Stimulated activated effector memory CD8-positive, alpha-beta T cell treated with anti-CD3 and anti-CD28 coated beads, Interleukin-12 subunit alpha, Interleukin-12 subunit beta, amount 100 ng/mL, for 72 hours (primary cell): ENCODE measurements around the gene UGCG.

Source experiments
- ATAC-seq: fragments of 150-1000 bp; cut with Tn5 transposase; 2 replicates; pipeline ENCODE4 v1.10.0; 2021
- DNase-seq, 2 donors: peaks; one replicate each; pipeline ENCODE4 v3.0.0; 2021 to 2022; ENCODE audit warnings: low spot score in 2 of 2
- H3K27ac Mint-ChIP-seq: one replicate; pipeline ENCODE4 v1.8.0; 2022; ENCODE audit warnings: mild to moderate bottlenecking, mixed read lengths
- H3K36me3 Mint-ChIP-seq: one replicate; pipeline ENCODE4 v1.8.0; 2022; ENCODE audit warnings: mild to moderate bottlenecking, mixed read lengths
- H3K4me1 Mint-ChIP-seq: one replicate; pipeline ENCODE4 v1.8.0; 2022; ENCODE audit warnings: mixed read lengths
- H3K4me3 Mint-ChIP-seq: one replicate; pipeline ENCODE4 v1.8.0; 2022; ENCODE audit warnings: mild to moderate bottlenecking, mixed read lengths
- H3K9me3 Mint-ChIP-seq: one replicate; pipeline ENCODE4 v1.8.0; 2022; ENCODE audit warnings: mixed read lengths

The UGCG gene

DNA sequence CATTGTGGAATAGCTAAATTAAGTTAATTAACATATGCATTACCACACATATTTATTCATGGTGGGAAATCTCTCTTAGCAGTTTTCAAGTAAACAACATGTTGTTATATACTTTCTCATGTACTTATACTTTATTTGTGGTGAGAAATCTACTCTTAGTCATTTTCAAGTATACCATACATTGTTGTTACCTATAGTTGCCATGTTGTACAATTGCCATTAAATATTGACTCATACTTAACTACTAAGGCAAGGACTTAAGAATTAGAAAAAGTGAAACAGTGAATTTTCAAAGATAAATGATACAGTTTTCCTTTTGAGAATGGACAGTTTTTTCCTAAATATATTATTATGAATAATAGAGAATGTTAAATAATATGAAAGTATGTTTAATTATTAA lies 27.7 kb downstream of the UGCG start:
- Mint-ChIP-seq H3K27ac (no peak overlapping the region), H3K4me1 (peaks cover 9% of the 10 kb centered on the region)

DNA sequence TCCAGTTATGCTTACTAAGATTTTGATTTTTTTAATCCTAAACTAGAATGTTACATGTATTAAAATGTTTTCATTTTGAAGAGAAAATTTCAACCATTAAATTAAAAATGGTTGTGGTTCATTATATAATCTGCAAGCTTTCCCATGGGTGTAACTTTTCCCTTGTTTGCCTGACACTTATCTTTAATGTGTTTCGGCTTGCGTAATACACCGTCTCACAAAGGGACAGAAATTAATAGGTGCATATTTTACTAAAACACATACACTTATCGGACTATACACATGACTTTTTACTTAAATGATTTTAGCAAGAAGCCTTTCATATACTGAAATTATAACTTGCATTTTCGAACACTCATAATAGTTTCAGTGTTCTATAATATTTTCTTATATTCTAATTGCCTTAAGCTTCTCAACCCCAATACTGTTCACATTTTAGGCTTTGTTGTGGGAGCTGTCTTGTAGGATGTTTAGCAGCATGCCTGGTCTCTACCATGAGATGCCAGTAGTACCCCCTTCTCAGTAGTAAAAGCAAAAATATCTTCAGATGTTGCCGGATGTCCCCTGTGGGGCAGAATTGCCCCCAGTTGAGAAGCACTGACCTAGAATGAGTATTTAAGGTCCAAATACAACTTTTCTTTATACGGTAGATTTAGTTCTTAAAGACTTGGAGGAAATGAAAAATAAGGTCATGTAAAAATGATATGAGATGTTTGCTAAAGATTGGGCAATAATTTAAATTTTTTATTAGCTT lies 28.6 kb downstream of the UGCG start:
- Mint-ChIP-seq H3K4me3 (no peak overlapping the region), H3K36me3 (peaks cover 79% of the 10 kb centered on the region), H3K4me1 (peaks cover 9% of the 10 kb centered on the region), H3K27ac (no peak overlapping the region), H3K9me3 (no peaks in the 10 kb centered on the region)
- ATAC-seq (no peak), DNase-seq (no peak)

More for the DNA sequence above, 27.7 kb downstream of the UGCG start:
- peaks cover 79% of the 10 kb centered on the region for H3K36me3 Mint-ChIP-seq
- no peak overlapping the region for H3K4me3 Mint-ChIP-seq
- no peak for ATAC-seq
- DNase-seq = no peak
- H3K9me3 Mint-ChIP-seq = no peaks in the 10 kb centered on the region

DNA sequence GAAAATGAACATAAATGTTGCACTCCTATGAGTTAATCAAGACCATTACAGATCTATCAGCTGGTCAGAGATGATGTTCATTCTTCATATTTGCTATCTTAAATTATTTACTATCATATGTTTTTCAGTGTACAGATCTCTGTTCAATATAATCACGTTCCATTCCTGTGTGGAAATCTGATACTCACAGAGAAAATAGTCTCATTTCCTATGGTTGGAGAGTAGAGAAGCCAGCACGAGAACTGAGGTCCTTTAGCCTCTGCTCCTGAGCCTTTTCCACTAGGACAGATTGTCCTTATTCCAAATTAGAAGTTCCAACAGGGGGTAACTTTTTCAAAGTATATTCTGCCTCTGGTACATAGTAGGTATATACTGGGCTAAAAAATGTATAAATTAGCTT lies 29.2 kb downstream of the UGCG start:
- H3K9me3 Mint-ChIP-seq = no peaks in the 10 kb centered on the region
- peaks cover 79% of the 10 kb centered on the region for H3K36me3 Mint-ChIP-seq
- ATAC-seq = no peak
- H3K4me1 Mint-ChIP-seq = peaks cover 9% of the 10 kb centered on the region
- H3K4me3 Mint-ChIP-seq = no peak overlapping the region
- no peak for DNase-seq
- no peak overlapping the region for H3K27ac Mint-ChIP-seq

DNA sequence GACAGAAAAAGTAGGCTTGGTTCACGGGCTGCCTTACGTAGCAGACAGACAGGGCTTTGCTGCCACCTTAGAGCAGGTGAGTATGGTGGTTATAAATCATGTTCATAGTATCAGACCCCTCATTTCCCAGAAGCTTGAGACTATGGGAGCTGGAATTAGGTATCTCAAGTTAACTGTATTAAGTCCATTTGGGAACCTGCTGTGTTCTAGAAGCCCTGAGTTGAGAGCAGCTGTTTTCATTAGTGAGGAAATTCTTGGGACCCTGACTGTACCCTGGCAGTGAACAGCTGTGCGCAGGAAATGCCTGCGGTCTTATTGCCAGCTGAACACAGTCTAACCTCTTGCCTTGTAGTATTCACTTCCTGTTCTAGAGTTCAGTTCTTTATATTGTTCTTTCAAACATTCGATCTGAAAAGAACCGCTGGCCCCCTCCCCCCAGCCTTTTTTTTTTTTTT lies 29.8 kb downstream of the UGCG start:
- Mint-ChIP-seq H3K36me3 (peaks cover 80% of the 10 kb centered on the region), H3K9me3 (no peaks in the 10 kb centered on the region), H3K4me1 (peaks cover 9% of the 10 kb centered on the region), H3K4me3 (peak overlapping the region; percentile 54), H3K27ac (peak overlapping the region; percentile 40)
- peak; percentile 100 for ATAC-seq
- DNase-seq = peak; percentile 22 to 59

DNA sequence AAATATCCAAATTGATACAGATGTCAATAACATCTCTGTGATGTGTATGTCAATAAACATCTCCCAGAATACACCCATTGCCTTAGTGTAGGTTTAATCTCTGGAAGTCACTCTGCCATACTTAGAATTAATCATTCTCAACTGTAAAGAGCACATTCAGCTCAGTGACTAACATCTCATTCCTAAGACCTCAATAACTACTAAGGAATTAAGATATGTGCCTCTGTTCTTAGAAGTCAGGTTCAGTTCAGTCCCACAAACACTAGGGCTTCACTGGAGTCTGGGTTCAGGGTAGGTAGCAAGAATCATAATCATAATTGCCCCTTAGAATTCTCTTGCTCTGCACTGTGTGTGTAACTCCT lies 31.7 kb downstream of the UGCG start:
- DNase-seq (no peak), ATAC-seq (peak; percentile 23)
- peaks cover 87% of the 10 kb centered on the region for H3K36me3 Mint-ChIP-seq
- peaks cover 9% of the 10 kb centered on the region for H3K4me1 Mint-ChIP-seq
- H3K9me3 Mint-ChIP-seq = no peaks in the 10 kb centered on the region
- no peak overlapping the region for H3K27ac Mint-ChIP-seq
- no peak overlapping the region for H3K4me3 Mint-ChIP-seq

DNA sequence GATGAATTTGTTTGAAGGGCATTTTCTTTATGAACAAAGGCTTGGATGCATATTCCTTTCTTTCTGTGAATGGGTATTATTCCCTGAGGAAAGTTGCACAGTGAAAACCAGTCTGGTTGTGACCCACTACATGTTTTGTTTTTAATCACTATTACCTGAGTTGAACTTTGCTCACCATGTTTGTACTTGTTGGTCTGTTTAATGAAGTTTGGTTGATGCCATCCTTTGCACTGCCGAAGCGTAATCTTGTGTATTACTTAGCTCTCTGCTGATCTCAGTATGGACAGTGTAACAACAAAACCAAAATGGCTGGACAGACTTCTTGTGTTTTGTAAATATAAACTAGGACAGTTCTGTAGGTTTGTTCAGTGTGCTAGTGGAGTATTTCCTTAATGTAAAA lies 38.1 kb downstream of the UGCG start:
- peaks cover 75% of the 10 kb centered on the region for H3K36me3 Mint-ChIP-seq

DNA sequence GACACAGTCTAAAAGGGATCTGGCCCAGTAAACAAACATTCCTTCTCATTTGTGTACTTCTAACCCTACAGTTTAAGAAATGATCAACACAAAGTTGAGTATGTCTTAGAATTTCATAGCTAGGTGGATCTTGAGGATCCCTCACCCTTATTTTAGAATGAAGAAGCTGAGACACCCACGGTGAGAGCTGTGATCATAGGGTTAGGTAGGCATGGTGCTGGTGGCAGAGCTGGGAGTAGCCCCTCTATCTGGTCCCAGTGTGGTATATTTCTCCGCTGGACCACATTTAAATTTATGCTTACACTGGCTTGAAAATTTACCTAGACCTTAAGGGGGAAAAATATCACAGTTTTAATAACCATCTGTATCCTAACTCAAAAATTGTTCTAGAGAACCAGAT lies 39.8 kb downstream of the UGCG start:
- DNase-seq (no peak), ATAC-seq (no peak)
- peaks cover 24% of the 10 kb centered on the region for H3K4me1 Mint-ChIP-seq
- no peaks in the 10 kb centered on the region for H3K9me3 Mint-ChIP-seq
- H3K36me3 Mint-ChIP-seq = peaks cover 59% of the 10 kb centered on the region
- no peak overlapping the region for H3K4me3 Mint-ChIP-seq
- H3K27ac Mint-ChIP-seq = peak overlapping the region; percentile 81

More for the DNA sequence above, 38.1 kb downstream of the UGCG start:
- no peak for DNase-seq
- ATAC-seq = no peak
- H3K4me3 Mint-ChIP-seq = no peak overlapping the region
- H3K27ac Mint-ChIP-seq = no peak overlapping the region
- no peaks in the 10 kb centered on the region for H3K9me3 Mint-ChIP-seq
- H3K4me1 Mint-ChIP-seq = peaks cover 24% of the 10 kb centered on the region

DNA sequence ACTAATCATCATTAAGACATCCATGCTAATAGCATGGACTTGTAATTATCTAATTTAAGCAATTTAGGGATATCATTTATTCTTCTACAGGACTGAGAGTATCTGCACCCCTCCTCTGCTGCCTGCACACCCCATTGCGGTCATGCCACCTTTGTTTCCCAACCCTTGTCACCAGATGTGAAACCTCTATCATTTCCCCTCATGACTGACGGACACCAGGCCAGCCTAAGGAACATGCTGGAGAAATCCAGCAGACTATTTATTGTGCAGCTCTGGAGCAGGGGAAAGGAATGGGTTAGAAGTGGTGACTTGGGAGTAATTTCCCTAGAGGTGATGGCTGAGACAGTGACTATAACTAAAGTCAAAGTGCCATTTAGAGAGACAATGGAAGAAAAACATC lies 40.7 kb downstream of the UGCG start:
- Mint-ChIP-seq H3K36me3 (peaks cover 50% of the 10 kb centered on the region), H3K4me3 (peak overlapping the region; percentile 65), H3K4me1 (peaks cover 24% of the 10 kb centered on the region), H3K9me3 (no peaks in the 10 kb centered on the region), H3K27ac (peak overlapping the region; percentile 92)
- DNase-seq (no peak), ATAC-seq (peak; percentile 9)

DNA sequence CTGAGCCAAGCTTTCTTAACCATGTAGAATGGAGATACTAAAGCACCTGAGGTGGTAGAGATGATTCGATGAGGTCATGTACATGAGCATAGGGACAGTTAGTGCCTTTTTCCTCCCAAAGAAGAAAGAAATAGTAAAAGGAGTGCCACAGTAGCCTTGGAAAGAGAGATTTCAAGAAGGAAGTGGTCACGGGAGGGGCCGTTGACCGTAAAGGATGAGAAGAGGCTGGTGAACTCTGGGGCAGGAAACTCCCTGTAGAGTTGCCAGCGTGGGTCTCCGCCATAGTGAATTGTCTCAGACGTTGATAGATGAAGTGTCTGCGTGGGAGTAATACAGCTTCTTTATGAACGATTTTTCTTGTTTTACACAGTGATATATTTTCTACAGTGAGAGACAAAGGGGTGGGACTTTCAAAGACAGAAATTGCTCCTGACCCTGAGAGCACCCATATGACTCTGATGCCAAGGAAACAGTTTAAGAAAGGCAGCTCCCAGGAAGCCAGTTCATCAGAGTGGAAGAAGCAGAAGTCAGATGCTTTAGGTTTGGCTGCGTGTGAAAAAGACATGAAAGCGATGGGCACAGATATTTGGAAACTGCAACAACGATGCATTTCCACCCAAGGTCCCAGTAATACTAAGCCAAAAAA lies 41.3 kb downstream of the UGCG start:
- peak; percentile 40 to 78 for DNase-seq

DNA sequence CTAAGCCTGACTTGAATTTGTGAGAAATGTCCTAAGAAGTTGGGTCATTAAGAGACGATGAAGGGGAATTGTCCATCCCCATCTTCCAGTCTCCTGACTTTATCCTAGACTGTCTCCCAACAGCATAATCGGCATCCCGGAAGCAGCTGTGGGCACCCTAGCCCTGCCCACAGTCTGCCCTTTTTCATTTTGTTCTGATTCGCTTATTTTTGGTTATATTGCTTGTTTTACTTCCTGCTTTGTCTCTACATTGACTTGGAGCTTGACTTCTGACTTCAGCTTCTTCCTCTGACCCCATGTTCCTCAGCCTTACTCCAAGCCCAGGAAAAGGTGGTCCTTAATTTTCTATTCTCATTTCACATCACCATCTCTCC lies 41.8 kb downstream of the UGCG start:
- H3K4me3 Mint-ChIP-seq = peak overlapping the region; percentile 65
- H3K4me1 Mint-ChIP-seq = peaks cover 24% of the 10 kb centered on the region
- DNase-seq = no peak

More for the DNA sequence above, 41.3 kb downstream of the UGCG start:
- Mint-ChIP-seq H3K9me3 (no peaks in the 10 kb centered on the region), H3K4me3 (peak overlapping the region; percentile 65), H3K4me1 (peaks cover 24% of the 10 kb centered on the region), H3K36me3 (peaks cover 44% of the 10 kb centered on the region), H3K27ac (peak overlapping the region; percentile 92)
- ATAC-seq = peak; percentile 97

DNA sequence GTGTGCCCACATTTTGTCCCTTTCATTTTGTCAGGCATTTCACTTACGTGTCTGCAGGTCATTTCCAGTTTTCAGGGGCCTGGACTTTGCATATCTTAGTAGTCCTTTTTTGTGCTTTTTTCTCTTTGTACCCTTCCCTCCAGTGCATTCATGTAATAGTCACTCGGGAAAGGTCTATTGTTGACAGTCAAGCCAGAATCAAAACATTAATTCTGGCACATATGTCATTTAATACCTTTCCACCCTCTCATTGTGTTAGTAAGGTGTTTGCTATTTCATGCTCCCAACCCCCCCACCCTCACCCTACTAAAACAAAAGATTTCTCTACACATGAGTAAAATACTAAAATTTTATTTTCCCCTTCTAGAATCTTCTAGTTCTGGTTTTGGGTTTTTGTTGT lies 42.7 kb downstream of the UGCG start:
- H3K4me3 Mint-ChIP-seq = peak overlapping the region; percentile 65

More for the DNA sequence above, 41.8 kb downstream of the UGCG start:
- H3K9me3 Mint-ChIP-seq = no peaks in the 10 kb centered on the region
- peak overlapping the region; percentile 92 for H3K27ac Mint-ChIP-seq
- no peak for ATAC-seq
- H3K36me3 Mint-ChIP-seq = peaks cover 38% of the 10 kb centered on the region

DNA sequence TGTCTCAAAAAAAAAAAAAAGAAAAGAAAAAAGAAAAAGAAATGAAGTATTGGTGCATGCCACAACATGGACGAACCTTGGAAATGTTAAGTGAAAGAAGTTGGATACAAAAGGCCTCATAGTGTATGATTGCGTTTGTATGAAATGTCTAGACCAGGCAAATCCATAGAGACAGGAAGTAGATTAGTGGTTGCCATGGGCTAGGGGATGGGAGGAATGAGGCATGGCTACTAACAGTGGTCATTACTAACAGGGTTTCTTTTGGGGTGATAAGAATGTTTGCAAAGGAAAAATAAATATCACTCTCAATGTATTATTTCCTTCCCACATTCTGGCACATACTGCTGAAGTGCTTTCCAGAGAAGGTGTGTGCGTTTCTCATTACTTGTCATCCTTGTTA lies 44.1 kb downstream of the UGCG start:
- no peaks in the 10 kb centered on the region for H3K9me3 Mint-ChIP-seq
- peaks cover 16% of the 10 kb centered on the region for H3K36me3 Mint-ChIP-seq
- no peak for ATAC-seq
- H3K4me1 Mint-ChIP-seq = peaks cover 37% of the 10 kb centered on the region
- H3K27ac Mint-ChIP-seq = no peak overlapping the region
- H3K4me3 Mint-ChIP-seq = no peak overlapping the region
- no peak for DNase-seq

More for the DNA sequence above, 42.7 kb downstream of the UGCG start:
- ATAC-seq (no peak), DNase-seq (no peak)
- peaks cover 25% of the 10 kb centered on the region for H3K4me1 Mint-ChIP-seq
- H3K27ac Mint-ChIP-seq = peak overlapping the region; percentile 92
- no peaks in the 10 kb centered on the region for H3K9me3 Mint-ChIP-seq
- H3K36me3 Mint-ChIP-seq = peaks cover 29% of the 10 kb centered on the region

DNA sequence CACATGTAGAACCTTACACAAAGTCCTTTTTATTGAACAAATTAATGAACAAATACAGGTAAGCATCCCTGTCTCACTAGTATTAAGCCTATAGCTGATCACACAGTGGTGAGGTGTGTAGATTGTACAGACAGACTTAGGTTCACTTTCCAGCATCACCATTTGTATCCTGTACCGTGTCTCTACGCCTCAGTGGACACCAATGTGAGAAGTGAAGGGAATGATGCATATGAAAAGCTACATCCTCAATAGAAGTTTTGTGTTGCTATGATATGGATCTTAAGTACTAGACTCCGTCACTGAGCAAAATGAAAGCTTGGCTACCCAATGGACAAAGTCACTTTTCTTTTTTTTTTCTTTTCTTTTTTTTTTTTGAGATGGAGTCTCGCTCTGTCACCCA lies 46.6 kb downstream of the UGCG start:
- ATAC-seq (no peak), DNase-seq (no peak)
- H3K4me3 Mint-ChIP-seq = no peak overlapping the region
- peaks cover 8% of the 10 kb centered on the region for H3K36me3 Mint-ChIP-seq
- no peaks in the 10 kb centered on the region for H3K9me3 Mint-ChIP-seq
- H3K27ac Mint-ChIP-seq = no peak overlapping the region
- H3K4me1 Mint-ChIP-seq = peaks cover 27% of the 10 kb centered on the region

DNA sequence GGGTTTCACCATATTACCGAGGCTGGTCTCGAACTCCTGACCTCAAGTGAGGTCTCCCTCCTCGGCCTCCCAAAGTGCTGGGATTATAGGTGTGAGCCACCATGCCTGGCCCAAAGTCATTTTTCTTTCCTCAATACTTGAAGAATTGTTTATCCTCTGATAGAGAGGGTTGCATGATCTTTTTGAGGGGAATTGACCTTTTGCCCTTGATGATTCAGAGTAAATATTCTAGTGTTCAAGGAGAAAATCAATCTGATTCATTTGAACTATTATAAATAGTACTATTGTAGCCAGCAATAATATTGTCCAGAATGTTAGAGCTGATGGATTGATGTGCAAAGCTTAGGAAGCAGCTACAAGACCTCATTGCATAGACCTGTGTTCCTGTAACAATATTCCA lies 47.1 kb downstream of the UGCG start:
- DNase-seq = no peak
- H3K27ac Mint-ChIP-seq = no peak overlapping the region
- no peak for ATAC-seq
- H3K9me3 Mint-ChIP-seq = no peaks in the 10 kb centered on the region
- no peak overlapping the region for H3K4me3 Mint-ChIP-seq
- H3K4me1 Mint-ChIP-seq = peaks cover 22% of the 10 kb centered on the region
- peaks cover 5% of the 10 kb centered on the region for H3K36me3 Mint-ChIP-seq

DNA sequence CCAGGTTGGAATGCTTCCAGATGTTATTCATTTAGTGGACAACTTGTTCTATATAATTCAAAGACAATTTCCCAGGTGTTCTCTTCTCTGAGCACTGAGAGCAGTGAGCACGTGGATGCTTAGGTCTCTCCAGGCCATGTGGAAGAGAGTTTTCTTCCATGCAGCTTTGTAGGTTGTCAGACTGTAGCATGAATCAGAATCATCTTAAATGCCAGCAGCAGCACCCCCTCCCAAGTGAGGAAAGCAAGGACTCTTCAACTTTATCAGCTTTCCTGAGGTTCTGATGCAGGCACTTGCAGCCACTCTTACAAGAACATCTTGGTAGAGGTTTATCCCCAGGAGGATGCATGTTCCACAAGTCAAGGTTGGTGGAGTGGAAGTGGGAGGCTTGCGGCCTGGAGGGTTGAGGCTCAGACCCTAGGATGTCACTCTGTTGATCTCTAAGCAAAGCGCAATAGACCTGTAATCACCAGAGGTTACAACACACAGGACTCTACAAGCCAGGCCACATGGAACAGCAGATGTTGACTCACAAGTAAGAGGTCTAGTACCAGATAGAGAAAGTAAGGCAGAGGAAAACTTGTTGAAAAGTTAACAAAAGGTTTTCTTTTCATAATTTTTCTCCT lies 47.7 kb downstream of the UGCG start:
- ATAC-seq (peak; percentile 61), DNase-seq (no peak)
- Mint-ChIP-seq H3K9me3 (no peaks in the 10 kb centered on the region), H3K4me3 (no peak overlapping the region), H3K4me1 (peaks cover 16% of the 10 kb centered on the region), H3K36me3 (no peaks in the 10 kb centered on the region), H3K27ac (no peak overlapping the region)

DNA sequence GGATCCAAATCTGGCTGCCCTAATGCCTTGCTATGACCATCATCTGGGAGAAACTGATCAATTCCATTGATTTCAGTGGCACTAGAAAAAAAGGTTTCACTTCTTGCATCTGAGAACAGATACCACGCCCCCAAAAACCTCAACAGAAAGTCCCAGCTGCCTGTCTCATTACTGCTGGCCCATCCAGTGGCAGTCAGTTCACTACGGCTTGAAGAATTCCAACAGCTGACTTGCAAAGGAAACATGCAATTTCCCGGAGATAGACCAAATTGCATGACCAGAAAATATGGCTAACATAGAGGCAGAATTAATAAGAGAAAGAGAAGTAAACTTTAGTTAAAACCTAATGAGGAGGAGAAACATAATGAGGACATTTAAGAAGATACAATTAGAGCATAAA lies 48.6 kb downstream of the UGCG start:
- H3K4me3 Mint-ChIP-seq = no peak overlapping the region
- H3K27ac Mint-ChIP-seq = no peak overlapping the region
- ATAC-seq = peak; percentile 58
- H3K9me3 Mint-ChIP-seq = no peaks in the 10 kb centered on the region
- H3K4me1 Mint-ChIP-seq = peaks cover 14% of the 10 kb centered on the region
- no peaks in the 10 kb centered on the region for H3K36me3 Mint-ChIP-seq
- no peak for DNase-seq
